Muscle of leg (tissue), 16 donors: ENCODE measurements around the gene PTEN. TPM values are rescaled to one million over a fixed set of nuclear protein-coding genes. Genes with fewer than 3 reads are reported as not detected.

Experiments used
- DNase-seq: peaks from one replicate; pipeline ENCODE4 v3.0.0; 2013
- H3K27ac ChIP-seq: one replicate; pipeline ENCODE4 v1.5.1; 2013; ENCODE audit warnings: mild to moderate bottlenecking, low read length, control low read depth
- H3K27me3 ChIP-seq: one replicate; pipeline ENCODE4 v1.6.1; 2013; ENCODE audit warnings: low read length; ENCODE audit not compliant: control insufficient read depth, insufficient read depth
- H3K36me3 ChIP-seq: one replicate; pipeline ENCODE4 v1.6.1; 2013; ENCODE audit warnings: low read length; ENCODE audit not compliant: control insufficient read depth, insufficient read depth
- H3K4me1 ChIP-seq: one replicate; pipeline ENCODE4 v1.6.1; 2013; ENCODE audit warnings: low read length; ENCODE audit not compliant: control insufficient read depth, insufficient read depth
- H3K4me3 ChIP-seq: one replicate; pipeline ENCODE4 v1.5.1; 2013; ENCODE audit warnings: low read length, control low read depth
- H3K9me3 ChIP-seq: replicated peaks from 2 replicates; pipeline ENCODE4 v1.6.1; 2013; ENCODE audit warnings: low read depth, low read length; ENCODE audit not compliant: control insufficient read depth
- WGBS: methylation state at CpG from one replicate; pipeline ENCODE4 v1.1.5; 2013; ENCODE audit warnings: missing lambda C conversion rate; ENCODE audit not compliant: insufficient coverage; 5-methylcytosine and 5-hydroxymethylcytosine counted together
- long read RNA-seq, 11 donors: transcript quantifications; one replicate each; lab custom pipeline, GENCODE V29; 2026
- polyA plus RNA-seq, 8 donors: library from polyadenylated mRNA; unstranded; fragments of 120-200 nt; gene quantifications; one replicate each; pipeline versions ENCODE4 v1.2.1 to v1.2.3, GENCODE V29; 2013; ENCODE audit warnings: inconsistent platforms in 1 of 8, low replicate concordance in 1 of 8; ENCODE audit not compliant: insufficient read length in 8 of 8, insufficient read depth in 1 of 8
- total RNA-seq: library from RNA; stranded (reverse); fragments of 120-200 nt; gene quantifications from one replicate; pipeline ENCODE4 v1.2.4, GENCODE V29; 2013

The PTEN gene
- total RNA-seq (81.7 TPM), polyA plus RNA-seq (10 to 100 TPM; 34.3 to 51.7 (median 41.0) TPM)
- long read RNA-seq, donor 1, full-length matches to known transcripts = 4 of 4 reads
- long read RNA-seq, donor 1, partial matches to known transcripts = 0 of 4 reads
- long read RNA-seq, donor 1, other reads (novel, unspliced or antisense) = 0 of 4 reads
- long read RNA-seq, donor 2 = 0 reads
- long read RNA-seq, donor 3, full-length matches to known transcripts = 11 of 11 reads
- long read RNA-seq, donor 3, partial matches to known transcripts = 0 of 11 reads
- long read RNA-seq, donor 3, other reads (novel, unspliced or antisense) = 0 of 11 reads
- long read RNA-seq, donor 4, full-length matches to known transcripts = 9 of 15 reads
- long read RNA-seq, donor 4, partial matches to known transcripts = 6 of 15 reads
- long read RNA-seq, donor 4, other reads (novel, unspliced or antisense) = 0 of 15 reads
- long read RNA-seq, donor 5, full-length matches to known transcripts = 19 of 89 reads
- long read RNA-seq, donor 5, partial matches to known transcripts = 70 of 89 reads
- long read RNA-seq, donor 5, other reads (novel, unspliced or antisense) = 0 of 89 reads
- long read RNA-seq, donor 6, full-length matches to known transcripts = 6 of 41 reads
- long read RNA-seq, donor 6, partial matches to known transcripts = 35 of 41 reads
- long read RNA-seq, donor 6, other reads (novel, unspliced or antisense) = 0 of 41 reads
- long read RNA-seq, donor 7, full-length matches to known transcripts = 11 of 17 reads
- long read RNA-seq, donor 7, partial matches to known transcripts = 6 of 17 reads
- long read RNA-seq, donor 7, other reads (novel, unspliced or antisense) = 0 of 17 reads
- long read RNA-seq, donor 8, full-length matches to known transcripts = 5 of 5 reads
- long read RNA-seq, donor 8, partial matches to known transcripts = 0 of 5 reads
- long read RNA-seq, donor 8, other reads (novel, unspliced or antisense) = 0 of 5 reads
- long read RNA-seq, donor 9, full-length matches to known transcripts = 4 of 10 reads
- long read RNA-seq, donor 9, partial matches to known transcripts = 6 of 10 reads
- long read RNA-seq, donor 9, other reads (novel, unspliced or antisense) = 0 of 10 reads
- long read RNA-seq, donor 10, full-length matches to known transcripts = 10 of 10 reads
- long read RNA-seq, donor 10, partial matches to known transcripts = 0 of 10 reads
- long read RNA-seq, donor 10, other reads (novel, unspliced or antisense) = 0 of 10 reads
- long read RNA-seq, donor 11, full-length matches to known transcripts = 9 of 9 reads
- long read RNA-seq, donor 11, partial matches to known transcripts = 0 of 9 reads
- long read RNA-seq, donor 11, other reads (novel, unspliced or antisense) = 0 of 9 reads

DNA sequence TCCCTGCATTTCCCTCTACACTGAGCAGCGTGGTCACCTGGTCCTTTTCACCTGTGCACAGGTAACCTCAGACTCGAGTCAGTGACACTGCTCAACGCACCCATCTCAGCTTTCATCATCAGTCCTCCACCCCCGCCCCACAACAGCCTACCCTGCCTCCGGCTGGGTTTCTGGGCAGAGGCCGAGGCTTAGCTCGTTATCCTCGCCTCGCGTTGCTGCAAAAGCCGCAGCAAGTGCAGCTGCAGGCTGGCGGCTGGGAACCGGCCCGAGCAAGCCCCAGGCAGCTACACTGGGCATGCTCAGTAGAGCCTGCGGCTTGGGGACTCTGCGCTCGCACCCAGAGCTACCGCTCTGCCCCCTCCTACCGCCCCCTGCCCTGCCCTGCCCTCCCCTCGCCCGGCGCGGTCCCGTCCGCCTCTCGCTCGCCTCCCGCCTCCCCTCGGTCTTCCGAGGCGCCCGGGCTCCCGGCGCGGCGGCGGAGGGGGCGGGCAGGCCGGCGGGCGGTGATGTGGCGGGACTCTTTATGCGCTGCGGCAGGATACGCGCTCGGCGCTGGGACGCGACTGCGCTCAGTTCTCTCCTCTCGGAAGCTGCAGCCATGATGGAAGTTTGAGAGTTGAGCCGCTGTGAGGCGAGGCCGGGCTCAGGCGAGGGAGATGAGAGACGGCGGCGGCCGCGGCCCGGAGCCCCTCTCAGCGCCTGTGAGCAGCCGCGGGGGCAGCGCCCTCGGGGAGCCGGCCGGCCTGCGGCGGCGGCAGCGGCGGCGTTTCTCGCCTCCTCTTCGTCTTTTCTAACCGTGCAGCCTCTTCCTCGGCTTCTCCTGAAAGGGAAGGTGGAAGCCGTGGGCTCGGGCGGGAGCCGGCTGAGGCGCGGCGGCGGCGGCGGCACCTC, at the start of gene PTEN, which contains the start of gene KLLN:
TSS of gene PTEN (plus strand) at position 573 of the 891 bp plus-strand sequence. CDS start 845 bp downstream, outside the sequence.
TSS of gene KLLN (minus strand) at position 481 of the 891 bp plus-strand sequence. CDS start 1,046 bp downstream, outside the sequence.
- peak; percentile 98 for DNase-seq
- Histone ChIP-seq H3K4me3 (peak within 1 kb of the TSS; percentile 92), H3K36me3 (no peaks in the 10 kb centered on the region), H3K27me3 (no peaks in the 10 kb centered on the region), H3K9me3 (no peaks in the 10 kb centered on the region), H3K4me1 (peaks cover 7% of the 10 kb centered on the region), H3K27ac (peak within 1 kb of the TSS; percentile 96)
- under 1% methylated on average over 83 of the region's 89 CpGs for WGBS

DNA sequence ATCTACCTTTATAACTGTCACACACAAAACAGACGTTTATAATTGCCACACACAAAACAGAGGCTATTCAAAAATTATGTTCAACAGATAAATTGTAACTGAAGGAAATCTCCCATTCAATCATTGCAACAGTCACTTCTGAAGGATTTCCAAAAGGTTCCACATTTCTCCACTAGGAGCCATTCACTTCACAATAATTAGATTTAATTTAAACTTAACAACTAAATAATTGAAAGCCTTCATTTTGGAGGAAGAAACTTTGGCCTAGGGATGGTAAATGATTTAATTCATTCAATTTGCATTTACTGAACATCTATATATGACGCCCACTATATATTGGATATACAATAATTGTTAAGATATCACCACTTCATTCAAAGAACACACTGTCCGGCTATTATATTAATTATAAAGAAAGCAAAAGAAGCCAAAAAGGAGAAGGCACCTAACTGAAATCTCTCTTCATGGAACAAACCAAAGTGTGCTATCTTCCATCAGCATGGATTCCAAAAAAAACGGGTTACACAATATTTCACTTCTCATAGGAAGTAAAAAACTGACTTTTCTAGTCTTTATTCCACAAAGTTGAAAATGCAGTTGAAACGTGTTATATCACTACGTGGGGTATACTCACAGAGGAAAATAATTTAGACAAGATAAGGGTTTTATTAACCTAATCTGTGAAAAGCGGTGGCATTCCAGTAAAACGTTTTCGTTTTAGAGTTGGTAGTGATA, 47.1 kb upstream of the PTEN start:
- DNase-seq = no peak
- no CpG with 5 or more reads among the region's 9 CpGs for WGBS
- peaks cover 3% of the 10 kb centered on the region for H3K36me3 ChIP-seq
- no peaks in the 10 kb centered on the region for H3K9me3 ChIP-seq
- no peaks in the 10 kb centered on the region for H3K27me3 ChIP-seq
- no peak overlapping the region for H3K27ac ChIP-seq
- H3K4me3 ChIP-seq = no peak overlapping the region
- peaks cover 4% of the 10 kb centered on the region for H3K4me1 ChIP-seq

DNA sequence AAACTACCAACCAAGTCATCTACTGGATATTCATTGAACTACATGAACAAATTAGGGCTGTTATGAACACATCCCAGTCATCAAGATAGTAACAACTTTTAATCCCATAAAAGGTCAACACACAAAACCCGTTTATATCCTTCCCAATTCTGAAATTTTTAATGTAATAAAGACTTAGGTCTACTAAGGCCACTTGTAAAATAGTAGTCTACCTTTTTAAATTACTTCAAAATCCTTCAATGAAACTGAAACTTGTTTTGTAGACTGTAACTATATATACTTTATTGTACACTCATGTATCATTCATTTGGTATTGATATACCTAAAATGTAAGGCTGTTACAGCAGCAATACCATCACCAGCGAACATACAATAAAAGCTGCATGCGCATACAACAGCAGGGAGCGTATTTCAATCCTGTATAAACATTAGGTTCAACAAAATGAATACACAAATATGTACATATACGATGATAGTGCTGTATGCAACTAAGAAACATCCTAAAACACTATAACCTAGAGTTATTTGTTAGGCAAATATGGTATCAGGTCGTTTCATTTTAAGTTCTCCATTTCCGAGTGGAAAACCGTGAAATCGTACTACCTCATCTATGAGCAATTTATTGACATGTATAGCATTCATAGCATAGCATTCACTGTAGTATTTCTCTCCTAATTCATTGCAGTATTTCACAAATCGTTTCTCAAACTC, 46.4 kb upstream of the PTEN start:
- peaks cover 4% of the 10 kb centered on the region for H3K4me1 ChIP-seq
- H3K27ac ChIP-seq = peak overlapping the region; percentile 81
- WGBS = 0% methylated on average over 1 of the region's 10 CpGs
- H3K4me3 ChIP-seq = peak overlapping the region; percentile 75
- peaks cover 3% of the 10 kb centered on the region for H3K36me3 ChIP-seq
- H3K27me3 ChIP-seq = no peaks in the 10 kb centered on the region
- peak; percentile 6 for DNase-seq
- no peaks in the 10 kb centered on the region for H3K9me3 ChIP-seq

DNA sequence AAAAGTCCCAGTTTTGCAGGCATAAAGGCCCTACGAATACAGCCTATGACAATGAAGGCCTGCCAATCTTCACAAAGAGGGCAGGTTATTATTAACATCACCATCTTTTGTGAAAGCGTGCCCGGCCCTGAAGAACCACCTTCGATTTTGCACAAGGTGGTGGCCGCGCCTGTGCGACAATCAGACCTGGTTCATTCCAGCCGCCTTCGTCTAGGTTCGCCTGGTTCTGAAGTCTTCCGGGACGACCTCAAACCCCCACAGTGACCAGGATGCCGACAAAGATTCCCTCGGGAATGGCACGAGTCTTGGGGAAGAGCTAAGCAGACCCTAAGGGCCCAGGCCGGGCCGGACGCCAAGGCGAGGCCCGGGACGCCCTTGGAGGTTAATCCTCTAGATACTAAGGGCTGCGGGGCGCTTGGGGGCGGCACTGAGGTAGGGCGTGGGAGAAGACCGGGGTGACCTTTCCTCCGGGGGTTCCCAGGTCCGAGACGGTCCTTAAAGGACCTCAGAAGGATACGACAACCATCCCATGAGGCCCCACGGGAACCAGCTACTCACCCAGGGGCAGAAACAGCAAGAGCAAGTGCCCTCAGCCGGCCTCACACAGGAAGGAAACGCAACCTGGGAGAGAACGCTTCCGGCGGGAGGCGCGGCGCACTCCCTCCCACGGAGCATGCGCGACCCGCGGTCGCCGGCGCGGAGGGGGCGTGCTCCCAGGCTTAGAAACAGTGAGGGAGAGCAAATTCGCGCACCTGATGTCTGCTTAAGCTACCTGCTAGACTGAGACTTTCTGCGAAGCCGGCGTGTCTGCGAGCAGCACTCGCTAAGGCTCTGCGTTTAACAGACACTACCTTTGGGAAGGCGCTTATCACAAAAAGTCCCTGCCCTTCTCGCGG, 45.6 kb upstream of the PTEN start, which contains the start of gene ATAD1:
TSS of gene ATAD1 (minus strand) at position 618 of the 896 bp plus-strand sequence. CDS start 3,627 bp downstream, outside the sequence.
- DNase-seq = peak; percentile 91
- Histone ChIP-seq H3K9me3 (no peaks in the 10 kb centered on the region), H3K4me1 (peaks cover 4% of the 10 kb centered on the region), H3K27me3 (no peaks in the 10 kb centered on the region), H3K36me3 (no peaks in the 10 kb centered on the region), H3K27ac (peak within 1 kb of the TSS; percentile 81), H3K4me3 (peak within 1 kb of the TSS; percentile 75)
- under 1% methylated on average over 50 of the region's 60 CpGs for WGBS

DNA sequence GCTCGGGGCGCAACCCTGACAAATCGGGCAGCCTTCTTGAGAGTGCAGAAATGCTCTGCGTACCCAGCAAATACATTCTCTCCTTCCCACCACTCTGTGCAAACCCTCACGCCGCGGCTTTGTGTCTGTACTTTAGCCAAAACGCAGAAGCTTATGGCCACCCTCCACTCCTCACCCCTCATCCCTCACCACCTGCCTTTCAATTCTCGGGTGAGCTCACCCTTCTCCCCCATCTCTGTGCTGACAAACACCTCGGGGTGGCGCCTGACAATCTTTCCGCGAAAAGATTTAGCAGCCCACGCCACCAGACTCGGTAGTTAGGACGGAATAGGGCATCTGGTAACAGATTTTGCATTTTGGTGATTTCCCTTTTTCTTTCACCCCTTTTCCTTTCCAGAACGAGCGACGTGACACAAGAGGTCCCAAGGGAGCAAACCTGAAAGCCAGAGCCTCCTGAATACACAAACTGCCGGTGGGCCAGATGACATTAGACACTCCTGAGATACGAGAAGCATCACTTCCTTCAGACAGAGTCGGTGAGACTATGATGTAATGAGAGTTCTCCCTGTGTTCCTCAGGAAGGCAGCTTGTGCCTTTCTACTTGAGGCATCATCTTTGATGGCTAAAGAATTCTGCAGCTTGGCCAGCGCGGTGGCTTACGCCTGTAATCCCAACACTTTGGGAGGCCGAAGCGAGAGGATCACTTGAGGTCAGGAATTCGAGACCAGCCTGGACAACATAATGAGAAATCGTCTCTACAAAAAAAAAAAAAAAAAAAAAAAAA, 44.7 kb upstream of the PTEN start:
- peaks cover 4% of the 10 kb centered on the region for H3K4me1 ChIP-seq

DNA sequence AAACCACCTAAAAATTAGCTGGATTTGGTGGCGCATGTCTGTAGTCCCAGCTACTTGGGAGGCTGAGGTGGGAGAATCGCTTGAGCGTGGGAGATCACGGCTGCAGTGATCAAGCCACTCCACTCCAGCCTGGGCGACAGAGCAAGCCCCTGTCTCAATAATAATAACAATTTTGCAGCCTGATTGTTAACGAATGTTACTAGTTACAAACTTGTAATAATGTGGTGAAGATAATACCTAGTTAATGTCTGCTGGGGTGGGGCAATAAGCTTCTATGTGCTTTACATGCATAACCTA, 44.2 kb upstream of the PTEN start:
- no CpG with 5 or more reads among the region's 6 CpGs for WGBS
- Histone ChIP-seq H3K27me3 (no peaks in the 10 kb centered on the region), H3K4me1 (peaks cover 4% of the 10 kb centered on the region), H3K4me3 (no peak overlapping the region), H3K36me3 (no peaks in the 10 kb centered on the region), H3K27ac (no peak overlapping the region), H3K9me3 (no peaks in the 10 kb centered on the region)
- no peak for DNase-seq

More for the DNA sequence above, 44.7 kb upstream of the PTEN start:
- peak; percentile 36 for DNase-seq
- Histone ChIP-seq H3K9me3 (no peaks in the 10 kb centered on the region), H3K27ac (peak overlapping the region; percentile 81), H3K36me3 (no peaks in the 10 kb centered on the region), H3K27me3 (no peaks in the 10 kb centered on the region), H3K4me3 (peak overlapping the region; percentile 75)
- 15% methylated on average over 12 of the region's 29 CpGs for WGBS

DNA sequence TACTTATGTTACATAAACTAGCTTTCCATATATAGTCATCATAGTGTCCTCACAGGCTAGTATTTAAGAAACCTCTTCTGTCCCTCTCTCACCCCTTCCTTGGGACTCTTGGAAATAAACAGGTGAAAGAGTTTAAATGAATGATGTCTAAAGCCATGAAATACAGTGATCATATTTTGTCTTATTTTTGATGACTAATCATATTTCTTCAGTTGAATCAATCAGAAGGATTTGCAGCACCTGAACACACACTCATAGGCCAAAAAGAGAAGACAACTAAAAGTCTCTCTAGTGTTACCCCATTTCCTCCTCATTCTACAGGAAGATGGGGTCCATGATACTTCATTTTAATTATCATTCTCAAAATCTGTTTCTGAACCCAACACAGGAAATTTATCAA, 36.8 kb upstream of the PTEN start:
- Histone ChIP-seq H3K9me3 (no peaks in the 10 kb centered on the region), H3K4me3 (no peak overlapping the region), H3K36me3 (no peaks in the 10 kb centered on the region), H3K4me1 (no peaks in the 10 kb centered on the region), H3K27me3 (no peaks in the 10 kb centered on the region), H3K27ac (no peak overlapping the region)
- DNase-seq = no peak
